HuH-7.5 (cell line): ENCODE measurements around the gene DACT3.

Experiments
- DNase-seq: peaks from one replicate; pipeline ENCODE4 v3.0.0; 2011; ENCODE audit warnings: low spot score

The DACT3 gene

GRCh38 chr19:46610851-46611770 is 49.9 kb downstream of the DACT3 start:
- no peak for DNase-seq

- no peak for DNase-seq
These were observed 50.6 kb downstream of the DACT3 start for GRCh38 chr19:46610413-46610775.

GRCh38 chr19:46609511-46610412 is 51.2 kb downstream of the DACT3 start:
- DNase-seq = no peak

GRCh38 chr19:46608581-46609345 is 52.2 kb downstream of the DACT3 start:
- DNase-seq = no peak

- no peak for DNase-seq
These were observed 52.8 kb downstream of the DACT3 start for GRCh38 chr19:46608178-46608577.

- DNase-seq = no peak
These were observed 53.5 kb downstream of the DACT3 start for GRCh38 chr19:46607448-46607841.

- DNase-seq = no peak
These were observed 54.1 kb downstream of the DACT3 start for GRCh38 chr19:46606681-46607447.

GRCh38 chr19:46606019-46606418 is 55.0 kb downstream of the DACT3 start:
- no peak for DNase-seq

GRCh38 chr19:46605356-46605821 is 55.6 kb downstream of the DACT3 start:
- DNase-seq = no peak

GRCh38 chr19:46604781-46605355 is 56.1 kb downstream of the DACT3 start:
- DNase-seq = no peak

- DNase-seq = no peak
These were observed 57.2 kb downstream of the DACT3 start for GRCh38 chr19:46603752-46604231.

GRCh38 chr19:46603195-46603637 is 57.8 kb downstream of the DACT3 start:
- peak; percentile 87 for DNase-seq

- no peak for DNase-seq
These were observed 58.4 kb downstream of the DACT3 start for GRCh38 chr19:46602392-46603194.

GRCh38 chr19:46601318-46602224 is 59.4 kb downstream of the DACT3 start, which contains the start of gene CALM3:
CALM3 (plus strand) TSS chr19:46601330; CDS start chr19:46601435, 105 bp downstream.
- DNase-seq = no peak

GRCh38 chr19:46600384-46601317 is 60.3 kb downstream of the DACT3 start:
- peak; percentile 94 for DNase-seq

- DNase-seq = no peak
These were observed 61.1 kb downstream of the DACT3 start for GRCh38 chr19:46599716-46600373.

- DNase-seq = no peak
These were observed 62.5 kb downstream of the DACT3 start for GRCh38 chr19:46598372-46598917.
